OCI-LY3 (cell line): ENCODE data around the gene PHOSPHO1.

Source experiments
- EZH2phosphoT487 ChIP-seq: fragments of 200-600 bp; shearing (Covaris generic); IDR thresholded peaks from 2 replicates; pipeline ENCODE4 v1.6.1; 2018; ENCODE audit warnings: antibody characterized with exemption, mixed run types, low read depth
- TF ChIP-seq, protein P1 (sequence below): fragments of 200-600, 300-600 bp; sonication (generic); IDR thresholded peaks from 2 replicates; pipeline ENCODE4 v1.5.1; 2014; ENCODE audit warnings: antibody characterized with exemption, low read length, low read depth

DNA sequence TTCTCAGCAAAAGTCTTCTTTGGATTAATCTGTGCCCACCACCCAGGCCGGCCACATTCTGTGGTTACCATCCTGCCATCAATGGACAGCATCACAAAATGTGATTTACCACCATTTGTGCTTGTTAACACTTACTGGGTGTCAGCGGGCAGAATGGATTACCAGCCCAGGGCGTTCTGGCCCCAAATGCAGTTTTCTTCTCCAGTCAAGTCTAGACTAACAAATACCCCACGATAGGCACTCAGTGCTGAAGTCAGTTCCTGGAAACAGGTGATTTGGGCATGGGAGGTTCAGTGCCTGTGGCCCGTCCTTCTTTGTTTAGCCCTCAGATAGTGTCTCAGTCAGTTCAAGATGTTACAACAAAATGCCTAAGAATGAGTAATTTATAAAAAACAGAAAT, 38.8 kb upstream of the PHOSPHO1 start:
- TF ChIP-seq, protein P1, sequence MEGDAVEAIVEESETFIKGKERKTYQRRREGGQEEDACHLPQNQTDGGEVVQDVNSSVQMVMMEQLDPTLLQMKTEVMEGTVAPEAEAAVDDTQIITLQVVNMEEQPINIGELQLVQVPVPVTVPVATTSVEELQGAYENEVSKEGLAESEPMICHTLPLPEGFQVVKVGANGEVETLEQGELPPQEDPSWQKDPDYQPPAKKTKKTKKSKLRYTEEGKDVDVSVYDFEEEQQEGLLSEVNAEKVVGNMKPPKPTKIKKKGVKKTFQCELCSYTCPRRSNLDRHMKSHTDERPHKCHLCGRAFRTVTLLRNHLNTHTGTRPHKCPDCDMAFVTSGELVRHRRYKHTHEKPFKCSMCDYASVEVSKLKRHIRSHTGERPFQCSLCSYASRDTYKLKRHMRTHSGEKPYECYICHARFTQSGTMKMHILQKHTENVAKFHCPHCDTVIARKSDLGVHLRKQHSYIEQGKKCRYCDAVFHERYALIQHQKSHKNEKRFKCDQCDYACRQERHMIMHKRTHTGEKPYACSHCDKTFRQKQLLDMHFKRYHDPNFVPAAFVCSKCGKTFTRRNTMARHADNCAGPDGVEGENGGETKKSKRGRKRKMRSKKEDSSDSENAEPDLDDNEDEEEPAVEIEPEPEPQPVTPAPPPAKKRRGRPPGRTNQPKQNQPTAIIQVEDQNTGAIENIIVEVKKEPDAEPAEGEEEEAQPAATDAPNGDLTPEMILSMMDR: no peak
- no peak for TF ChIP-seq EZH2phosphoT487
